GM12878 (cell line): ENCODE measurements around the gene SALL4. TPM values are rescaled to one million over a fixed set of nuclear protein-coding genes. Genes with fewer than 3 reads are reported as not detected.

ENCODE experiments used
- ATAC-seq: fragments of 200-7000 bp; cut with Tn5 transposase; 3 replicates; pipeline ENCODE4 v1.9.1; 2020; ENCODE audit warnings: mild to moderate bottlenecking, moderate library complexity
- BruUV-seq: library from RNA; stranded (reverse); fragments of 400-500 nt; replicated peaks from 2 replicates; lab custom pipeline; 2021; lab: Mats Ljungman, UMichigan
- CTCF ChIA-PET: fragments of 300-600 bp; sonication (Branson Sonifier 250); formaldehyde crosslinking; extraction: SDS; loops from one replicate; lab custom pipeline; 2021; ENCODE audit warnings: inconsistent platforms; lab: Yijun Ruan, JAX
- POLR2A ChIA-PET: fragments of 350-600 bp; formaldehyde crosslinking; extraction: SDS; loops from one replicate; lab custom pipeline; 2021; ENCODE audit warnings: inconsistent platforms; lab: Charles Lee
- RAD21 ChIA-PET: fragments of 300-600 bp; sonication (Branson Sonifier 250); formaldehyde crosslinking; loops from one replicate; lab custom pipeline; 2023; ENCODE audit warnings: antibody characterized with exemption; ENCODE audit not compliant: unreplicated experiment; lab: Charles Lee
- SMC1A ChIA-PET: fragments of 300-600 bp; sonication (Branson Sonifier 250); formaldehyde crosslinking; loops from one replicate; lab custom pipeline; 2023; ENCODE audit not compliant: unreplicated experiment, uncharacterized antibody; lab: Charles Lee
- DNase-seq: peaks from one replicate; pipeline ENCODE4 v3.0.0-alpha.2; 2011; ENCODE audit warnings: low read depth, low spot score
- FAIRE-seq: peaks from 3 replicates; lab custom pipeline; 2011; peaks lifted over from hg19 to GRCh38; lab: Jason Lieb, UNC
- H2AFZ ChIP-seq: 2 replicates; pipeline ENCODE4 v1.6.0; 2011; ENCODE audit warnings: low read depth, low read length, control low read depth; ENCODE audit not compliant: control insufficient read depth
- H3K27ac ChIP-seq: 2 replicates; pipeline ENCODE4 v1.5.1; 2011; ENCODE audit warnings: control low read depth; ENCODE audit not compliant: control insufficient read depth, insufficient read depth
- H3K27me3 ChIP-seq, 2 experiments: replicated peaks in 1 of 2; 2 replicates each; pipeline versions ENCODE4 v1.6.0 to v1.6.1; 2011; ENCODE audit warnings: low read length in 1 of 2; ENCODE audit not compliant: control insufficient read depth in 2 of 2, insufficient read depth in 2 of 2
- H3K36me3 ChIP-seq, 2 experiments: 2 replicates each; pipeline ENCODE4 v1.5.1; 2011; ENCODE audit warnings: low read length in 1 of 2; ENCODE audit not compliant: control insufficient read depth in 2 of 2, insufficient read depth in 2 of 2
- H3K4me1 ChIP-seq: 2 replicates; pipeline ENCODE4 v1.6.1; 2011; ENCODE audit warnings: mild to moderate bottlenecking, low read length, moderate library complexity, mixed read lengths; ENCODE audit not compliant: control insufficient read depth, insufficient read depth
- H3K4me2 ChIP-seq: 2 replicates; pipeline ENCODE4 v1.6.0; 2011; ENCODE audit warnings: control low read depth; ENCODE audit not compliant: control insufficient read depth, insufficient read depth
- H3K4me3 ChIP-seq: fragments of 200-600 bp; sonication (generic); 2 replicates; pipeline ENCODE4 v1.5.1; 2016
- H3K79me2 ChIP-seq: 2 replicates; pipeline ENCODE4 v1.6.0; 2011; ENCODE audit warnings: low read length; ENCODE audit not compliant: control insufficient read depth, insufficient read depth
- H3K9ac ChIP-seq: 2 replicates; pipeline ENCODE4 v1.8.0; 2011; ENCODE audit warnings: low read length, control low read depth, mixed read lengths; ENCODE audit not compliant: control insufficient read depth, insufficient read depth
- H3K9me3 ChIP-seq: replicated peaks from 3 replicates; pipeline ENCODE4 v1.5.1; 2011; ENCODE audit warnings: mild to moderate bottlenecking, low read length; ENCODE audit not compliant: control insufficient read depth, insufficient read depth
- H4K20me1 ChIP-seq: 2 replicates; pipeline ENCODE4 v1.6.0; 2011; ENCODE audit not compliant: control insufficient read depth, insufficient read depth
- BACH1 ChIP-seq: fragments of 450-650 bp; IDR thresholded peaks from 2 replicates; pipeline ENCODE4 v1.6.1; 2017; ENCODE audit warnings: mild to moderate bottlenecking, borderline replicate concordance
- EGR1 ChIP-seq, 2 experiments: IDR thresholded peaks; 1 replicate in 1 of 2; 2 replicates in 1 of 2; pipeline ENCODE4 v1.6.1; 2011 to 2012; ENCODE audit warnings: low read depth in 2 of 2, low read length in 2 of 2, borderline replicate concordance in 1 of 2, mild to moderate bottlenecking in 1 of 2, moderate library complexity in 1 of 2
- EZH2 ChIP-seq: IDR thresholded peaks from 2 replicates; pipeline ENCODE4 v1.6.1; 2012; ENCODE audit warnings: low read depth, mild to moderate bottlenecking, control low read depth, inconsistent platforms, low read length, borderline replicate concordance; ENCODE audit not compliant: control insufficient read depth
- IKZF2 ChIP-seq, 2 experiments: fragments of 450-650 bp; IDR thresholded peaks; 2 replicates each; pipeline ENCODE4 v1.6.1; 2017; ENCODE audit warnings: mild to moderate bottlenecking in 2 of 2, moderate library complexity in 2 of 2
- MLLT1 ChIP-seq: fragments of 450-650 bp; IDR thresholded peaks from 2 replicates; pipeline ENCODE4 v1.6.1; 2016; ENCODE audit warnings: mild to moderate bottlenecking
- MTA3 ChIP-seq: IDR thresholded peaks from 2 replicates; pipeline ENCODE4 v1.6.1; 2012; ENCODE audit warnings: low read length, inconsistent platforms, borderline replicate concordance
- WGBS: methylation state at CpG from one replicate; pipeline ENCODE4 v1.1.6; 2016; ENCODE audit warnings: low lambda C conversion rate; ENCODE audit not compliant: insufficient replicate concordance, insufficient coverage; ENCODE audit errors: missing lambda C conversion rate; 5-methylcytosine and 5-hydroxymethylcytosine counted together
- in situ Hi-C: fragments of 300-500 bp; cut with MboI; formaldehyde crosslinking; loops from 9 replicates; pipeline ENCODE4 v1.14.3; 2018; ENCODE audit warnings: mixed read lengths
- intact Hi-C: fragments of 100-400 bp; cut with micrococcal nuclease; formaldehyde crosslinking; loops from one replicate; pipeline ENCODE4 v1.14.2; 2022; ENCODE audit not compliant: unreplicated experiment
- polyA plus RNA-seq, 11 experiments: library from polyadenylated mRNA; depleted of rRNA in 4 of 11; unstranded in 6 of 11; stranded (reverse) in 5 of 11; fragments of >200 nt; fragmentation: Nextera tagmentation in 4 of 11; fragmentation: Illumina TruSeq in 1 of 11; extraction: Ambion mirVana in 4 of 11; extraction: Trizol in 1 of 11; gene quantifications; 1 replicate in 1 of 11; 2 replicates in 10 of 11; pipeline versions ENCODE4 v1.2.1 to v1.2.3, GENCODE V29; 2011 to 2016; ENCODE audit warnings: inconsistent platforms in 2 of 11, missing spikeins in 2 of 11, low read depth in 1 of 11
- total RNA-seq, 4 experiments: library from RNA; depleted of rRNA in 3 of 4; stranded (reverse); fragments of >200 nt in 3 of 4; fragmentation: Illumina TruSeq in 1 of 4; extraction: Trizol in 1 of 4; gene quantifications; 2 replicates each; pipeline versions ENCODE4 v1.2.1 to v1.2.3, GENCODE V29; 2013 to 2021
- TF ChIP-seq, protein P1 (sequence below): IDR thresholded peaks from 2 replicates; pipeline ENCODE4 v1.6.1; 2011; ENCODE audit warnings: low read depth, low read length, improper control_type of control experiment, borderline replicate concordance

Gene SALL4
- total and polyA plus RNA-seq, 10 of the 15 experiments (the other 5 are each of a cell fraction or from before 2014, with no cell fraction given), result 0.08 to 1.1 (median 0.23) TPM; not detected in 7

GRCh38 chr20:51801823-51802123 is 548 bp downstream of the SALL4 start:
- TF ChIP-seq IKZF2 (IDR thresholded peaks at IDR 0.05) (no peak), BACH1 (no peak), MTA3 (no peak), EZH2 (no peak), EGR1 (IDR thresholded peaks at IDR 0.05; ENCODE audit: borderline replicate concordance in 1 of 2, low read depth in 2 of 2, low read length in 2 of 2) (no peak), MLLT1 (no peak)
- TF ChIP-seq, protein P1, sequence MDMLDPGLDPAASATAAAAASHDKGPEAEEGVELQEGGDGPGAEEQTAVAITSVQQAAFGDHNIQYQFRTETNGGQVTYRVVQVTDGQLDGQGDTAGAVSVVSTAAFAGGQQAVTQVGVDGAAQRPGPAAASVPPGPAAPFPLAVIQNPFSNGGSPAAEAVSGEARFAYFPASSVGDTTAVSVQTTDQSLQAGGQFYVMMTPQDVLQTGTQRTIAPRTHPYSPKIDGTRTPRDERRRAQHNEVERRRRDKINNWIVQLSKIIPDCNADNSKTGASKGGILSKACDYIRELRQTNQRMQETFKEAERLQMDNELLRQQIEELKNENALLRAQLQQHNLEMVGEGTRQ, result no peak
- TF ChIP-seq, all 136 proteins: peak for 0
- BruUV-seq, result no TSS peak
- FAIRE-seq (no peak), DNase-seq (no peak), ATAC-seq (no peak)
- ChIA-PET RAD21 (no interaction called here), SMC1A (no interaction called here), CTCF (no interaction called here), POLR2A (no interaction called here)
- 20% methylated on average over 3 of the region's 8 CpGs for WGBS
- no peak overlapping the region for H3K4me2 ChIP-seq
- intact Hi-C loops, result no loop called here
- no peaks in the 10 kb centered on the region for H3K79me2 ChIP-seq
- no peaks in the 10 kb centered on the region for H4K20me1 ChIP-seq
- H3K27me3 ChIP-seq, result peaks cover 5 to 15% of the 10 kb centered on the region in 2 experiments
- H3K27ac ChIP-seq, result no peak overlapping the region
- no peak overlapping the region for H3K9ac ChIP-seq
- in situ Hi-C loops, result no loop called here
- H2AFZ ChIP-seq, result no peak overlapping the region
- H3K4me3 ChIP-seq, result no peak overlapping the region
- H3K9me3 ChIP-seq, result no peaks in the 10 kb centered on the region
- H3K4me1 ChIP-seq, result no peaks in the 10 kb centered on the region
- no peaks in the 10 kb centered on the region for H3K36me3 ChIP-seq
